Measurements from ENCODE around the gene MRPS35.

DNA sequence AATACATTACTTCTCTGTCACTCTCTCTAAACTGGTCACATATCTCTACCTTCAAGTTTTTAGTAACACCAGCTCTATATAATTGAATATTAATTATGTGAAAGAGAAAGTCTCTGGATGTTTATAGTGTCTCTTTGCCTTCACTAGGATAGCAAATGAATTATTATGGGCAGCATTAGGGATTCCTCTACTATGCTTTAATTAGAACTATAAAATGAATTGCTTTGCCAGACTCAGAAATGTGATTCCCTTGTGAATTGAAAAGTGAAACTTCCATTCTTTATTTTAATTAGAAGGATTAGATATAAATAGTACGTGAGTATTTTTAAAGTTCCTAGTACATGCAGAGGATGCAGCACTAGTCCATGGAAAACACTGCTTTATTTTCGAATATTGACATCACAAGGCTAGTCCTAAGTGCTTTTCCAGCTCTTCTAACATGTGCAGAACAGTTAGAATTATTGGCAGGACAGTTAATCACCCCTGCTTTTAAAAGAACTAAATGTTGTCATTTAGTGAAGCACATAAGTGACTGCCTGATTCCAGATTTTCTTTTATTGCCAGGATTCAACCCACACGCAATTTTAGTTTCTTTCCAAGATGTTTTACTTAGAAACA is 37.4 kb upstream of the MRPS35 start:
- TF ChIP-seq POLR2A (IDR thresholded peaks at IDR 0.05): no peak
- TF ChIP-seq, protein P1, sequence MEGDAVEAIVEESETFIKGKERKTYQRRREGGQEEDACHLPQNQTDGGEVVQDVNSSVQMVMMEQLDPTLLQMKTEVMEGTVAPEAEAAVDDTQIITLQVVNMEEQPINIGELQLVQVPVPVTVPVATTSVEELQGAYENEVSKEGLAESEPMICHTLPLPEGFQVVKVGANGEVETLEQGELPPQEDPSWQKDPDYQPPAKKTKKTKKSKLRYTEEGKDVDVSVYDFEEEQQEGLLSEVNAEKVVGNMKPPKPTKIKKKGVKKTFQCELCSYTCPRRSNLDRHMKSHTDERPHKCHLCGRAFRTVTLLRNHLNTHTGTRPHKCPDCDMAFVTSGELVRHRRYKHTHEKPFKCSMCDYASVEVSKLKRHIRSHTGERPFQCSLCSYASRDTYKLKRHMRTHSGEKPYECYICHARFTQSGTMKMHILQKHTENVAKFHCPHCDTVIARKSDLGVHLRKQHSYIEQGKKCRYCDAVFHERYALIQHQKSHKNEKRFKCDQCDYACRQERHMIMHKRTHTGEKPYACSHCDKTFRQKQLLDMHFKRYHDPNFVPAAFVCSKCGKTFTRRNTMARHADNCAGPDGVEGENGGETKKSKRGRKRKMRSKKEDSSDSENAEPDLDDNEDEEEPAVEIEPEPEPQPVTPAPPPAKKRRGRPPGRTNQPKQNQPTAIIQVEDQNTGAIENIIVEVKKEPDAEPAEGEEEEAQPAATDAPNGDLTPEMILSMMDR (IDR thresholded peaks at IDR 0.05 in 4 of 5, conservative IDR thresholded peaks at IDR 0.05 in 1 of 5): no peak

All from gastrocnemius medialis (tissue), 4 donors.